Hepatocyte (in vitro differentiated cells): ENCODE measurements around the gene SPRYD3.

ENCODE experiments used
- CTCF ChIP-seq: fragments of 200-600 bp; sonication (generic); IDR thresholded peaks from 2 replicates; pipeline ENCODE4 v1.5.1; 2016; ENCODE audit warnings: antibody characterized with exemption, mild to moderate bottlenecking; ENCODE audit not compliant: poor library complexity
- EZH2 ChIP-seq: fragments of 200-600 bp; sonication (generic); IDR thresholded peaks from 2 replicates; pipeline ENCODE4 v1.6.1; 2016; ENCODE audit warnings: antibody characterized with exemption, mild to moderate bottlenecking, borderline replicate concordance

GRCh38 chr12:53123578-53124351 lies 44.6 kb upstream of the SPRYD3 start:
- TF ChIP-seq EZH2, result no peak
- no peak for TF ChIP-seq CTCF
